Stimulated activated CD4-positive, alpha-beta T cell treated with anti-CD3 and anti-CD28 coated beads, TNF-alpha, amount 100 ng/mL, for 4 hours (primary cell): Measurements from ENCODE around the gene HBQ1.
"Not testable (repeated sequence)": the region's sequence is repeated elsewhere in the genome, so short reads cannot be mapped to it uniquely, and the experiment has no call there.

Experiments
- DNase-seq, 3 experiments: peaks; one replicate each; pipeline ENCODE4 v3.0.0-alpha.2; 2020; ENCODE audit warnings: low read depth in 3 of 3

The HBQ1 gene

DNA sequence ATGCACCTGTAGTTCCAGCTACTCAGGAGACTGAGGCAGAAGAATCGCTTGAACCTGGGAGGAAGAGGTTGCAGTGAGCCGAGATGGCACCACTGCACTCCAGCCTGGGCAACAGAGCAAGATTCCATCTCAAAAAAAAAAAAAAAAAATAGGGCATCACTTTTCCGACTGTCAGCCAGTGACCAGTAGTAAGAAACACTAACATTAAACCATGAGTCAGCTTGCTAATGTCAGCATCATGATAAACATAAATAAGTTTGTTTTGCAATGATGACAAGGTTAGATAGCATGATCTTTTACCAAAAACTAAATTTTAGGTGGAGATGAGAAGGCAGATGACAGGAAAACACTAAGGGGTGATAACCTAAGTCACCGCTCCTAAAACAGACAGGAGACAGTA is 29.1 kb downstream of the HBQ1 start:
- DNase-seq, result not testable (repeated sequence)

DNA sequence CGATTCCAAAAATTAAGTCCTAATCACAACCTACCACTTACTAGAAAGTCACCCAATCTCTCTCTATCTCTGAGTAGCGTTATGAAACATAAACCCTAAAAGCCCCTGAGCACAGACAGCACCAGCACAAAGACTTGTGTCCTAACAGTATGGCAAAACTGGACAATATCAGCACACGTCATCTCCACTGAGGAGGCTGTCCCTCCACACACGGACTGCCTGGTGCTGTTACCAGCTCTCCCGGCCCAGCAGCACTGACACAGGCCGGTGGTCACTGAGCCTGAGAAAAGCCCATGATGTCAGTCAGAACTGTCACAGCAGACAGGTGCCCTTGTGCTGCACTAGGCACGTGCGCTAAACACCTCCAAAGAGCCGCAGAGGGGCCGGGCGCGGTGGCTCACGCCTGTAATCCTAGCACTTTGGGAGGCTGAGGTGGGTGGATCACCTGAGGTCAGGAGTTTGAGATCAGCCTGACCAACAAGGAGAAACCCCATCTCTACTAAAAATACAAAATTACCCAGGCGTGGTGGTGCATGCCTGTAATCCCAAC is 31.4 kb downstream of the HBQ1 start:
- DNase-seq, result not testable (repeated sequence)

DNA sequence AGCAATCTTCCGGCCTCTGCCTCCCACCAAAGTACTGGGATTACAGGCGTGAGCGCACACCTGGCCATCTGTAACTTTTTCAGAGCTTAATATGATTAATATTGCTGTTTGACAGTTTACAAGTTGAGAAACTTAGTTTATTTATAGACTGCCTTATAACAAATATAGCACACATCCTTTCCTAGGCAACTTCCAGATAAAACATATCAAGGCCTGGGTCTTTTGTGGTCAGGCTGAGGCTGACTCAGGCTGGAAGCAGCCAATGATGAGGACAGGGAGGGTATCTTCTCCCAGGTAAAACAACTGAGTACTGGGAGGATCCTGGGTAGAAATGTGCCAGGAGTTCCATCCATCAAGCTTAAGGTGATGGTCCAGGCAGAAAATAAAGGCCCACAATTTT is 32.7 kb downstream of the HBQ1 start:
- DNase-seq, result no peak

DNA sequence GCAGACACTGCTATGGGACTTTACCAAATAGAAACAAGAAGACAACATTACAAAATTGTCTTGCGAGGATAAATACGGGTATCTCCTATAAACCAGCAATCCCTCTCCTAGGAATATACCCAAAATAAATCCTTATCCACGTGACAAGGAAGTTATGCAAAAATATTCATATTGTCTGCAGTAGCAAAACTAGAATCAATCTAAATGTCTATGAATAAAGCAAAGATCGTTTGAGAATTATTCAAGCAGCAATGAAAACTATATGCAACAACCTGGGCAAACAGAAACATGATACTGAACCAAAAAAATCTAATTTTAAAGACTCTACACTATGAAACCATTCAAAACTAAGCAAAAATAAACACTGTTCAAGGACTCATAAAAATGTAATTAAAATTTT is 39.8 kb downstream of the HBQ1 start:
- no peak for DNase-seq

DNA sequence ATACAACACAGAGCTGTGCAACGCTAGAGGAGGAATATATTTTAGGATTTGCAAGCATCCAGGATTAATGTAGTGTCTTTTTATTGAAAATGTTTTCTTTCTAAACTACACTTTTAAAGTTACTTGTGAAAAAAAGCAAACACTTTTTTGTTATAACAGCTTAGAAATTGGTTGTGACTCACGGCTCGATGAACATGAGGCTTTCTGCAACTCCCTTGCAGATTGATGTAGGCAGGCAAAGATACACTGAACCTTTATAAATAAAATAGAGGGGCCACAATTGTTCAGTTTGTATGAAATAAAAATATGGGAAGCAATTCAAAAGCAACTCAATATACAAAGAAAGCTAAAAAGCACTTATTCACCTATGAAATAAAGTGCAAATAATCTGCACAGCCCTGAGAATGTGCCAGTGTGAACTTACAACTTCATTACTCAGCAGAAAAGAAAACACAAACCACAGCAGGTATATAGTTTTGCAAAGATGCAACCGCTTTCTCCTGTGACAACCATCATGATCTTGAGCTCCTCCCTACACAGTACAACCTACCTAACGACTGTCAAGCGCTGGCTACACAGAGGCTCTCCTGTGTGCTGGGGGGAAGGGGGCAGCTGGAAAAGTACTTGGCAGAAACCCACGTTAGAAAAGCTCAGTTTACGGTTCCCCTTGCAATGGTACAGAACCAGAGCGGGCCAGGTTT is 48.0 kb downstream of the HBQ1 start:
- no peak for DNase-seq

DNA sequence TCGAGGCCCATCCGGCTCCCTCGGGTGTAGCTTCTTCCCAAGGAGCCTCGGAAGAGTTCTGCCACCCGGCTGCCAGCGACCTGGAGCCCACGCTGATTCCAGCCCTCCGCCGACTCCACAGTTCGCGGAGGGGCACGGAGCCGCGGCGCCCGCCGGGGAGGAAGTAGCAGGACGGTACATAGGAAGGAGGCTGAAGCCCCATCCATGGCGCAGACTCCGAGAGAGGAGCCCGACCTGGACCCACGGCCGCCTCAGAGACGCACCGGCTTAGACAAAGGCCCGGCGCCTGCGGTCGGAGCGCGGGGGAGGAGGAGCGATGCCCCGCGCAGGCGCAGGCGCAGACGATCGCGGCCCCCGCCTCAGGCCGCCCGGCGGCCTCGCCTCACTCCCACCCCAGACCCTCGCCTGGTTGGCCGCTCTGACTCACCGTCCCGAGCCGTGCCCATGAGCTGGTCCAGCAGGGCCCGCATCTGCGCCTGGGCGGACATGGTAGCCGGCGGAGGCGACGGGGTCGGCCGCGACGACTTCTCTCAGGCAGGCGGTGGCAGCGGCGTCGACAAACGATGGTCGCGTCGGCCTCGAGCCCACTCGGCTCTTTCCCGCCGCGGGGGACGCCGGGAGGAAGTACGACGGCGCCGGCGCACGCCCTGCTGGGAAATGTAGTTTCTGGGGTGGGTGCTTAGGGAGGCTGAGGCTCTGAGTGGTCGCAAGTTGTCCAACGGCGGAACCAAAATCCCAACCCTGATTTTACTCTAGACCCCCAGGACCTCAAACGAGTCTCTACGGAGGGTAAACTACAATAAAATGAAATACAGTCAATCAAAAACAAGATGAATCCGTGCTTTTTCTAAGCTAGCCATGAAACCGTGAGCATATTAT is 48.8 kb downstream of the HBQ1 start, which contains the start of gene LUC7L:
Gene LUC7L, minus strand, starts transcription at position 598 of the 879 bp plus-strand sequence. Its CDS starts 110 bp downstream, at position 488.
- DNase-seq, result peak; percentile 74 to 81 (median 79)

DNA sequence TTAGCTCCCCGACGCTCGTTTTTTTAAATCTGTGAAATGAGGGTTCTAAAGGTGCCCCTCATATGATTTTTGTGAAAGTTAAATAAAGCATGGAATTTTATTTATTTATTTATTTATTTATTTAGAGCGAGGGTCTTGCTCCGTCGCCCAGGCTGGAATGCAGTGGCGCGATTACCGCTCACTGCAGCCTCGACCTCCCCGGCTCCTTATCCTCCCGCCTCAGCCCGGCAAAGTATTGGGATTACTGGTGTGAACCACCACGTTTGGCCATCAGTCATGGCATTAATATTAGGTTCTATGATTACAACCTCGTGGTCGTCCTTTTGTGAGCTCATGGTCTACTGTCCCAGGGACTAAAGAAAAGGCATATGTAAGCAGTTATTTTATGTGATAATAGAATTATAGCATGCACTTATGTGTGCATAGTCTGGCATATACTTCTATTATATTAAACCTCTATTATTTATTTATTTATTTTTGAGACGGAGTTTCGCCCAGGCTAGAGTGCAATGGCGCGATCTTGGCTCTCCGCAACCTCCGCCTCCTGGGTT is 49.5 kb downstream of the HBQ1 start:
- DNase-seq, result no peak

DNA sequence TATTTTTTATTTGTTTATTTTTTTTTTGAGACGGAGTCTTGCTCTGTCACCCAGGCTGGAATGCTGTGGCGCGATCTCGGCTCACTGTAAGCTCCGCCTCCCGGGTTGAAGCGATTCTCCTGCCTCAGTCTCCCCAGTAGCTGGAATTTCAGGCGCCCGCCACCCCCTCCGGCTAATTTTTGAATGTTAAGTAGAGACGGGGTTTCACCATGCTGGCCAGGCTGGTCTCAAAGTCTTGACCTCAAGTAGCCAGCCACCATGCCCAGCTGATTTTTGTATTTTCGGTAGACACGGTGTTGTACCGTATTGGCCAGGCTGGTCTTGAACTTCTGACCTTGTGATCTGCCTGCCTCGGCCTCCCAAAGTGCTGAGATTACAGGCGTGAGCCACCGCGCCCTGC is 50.1 kb downstream of the HBQ1 start:
- DNase-seq, result not testable (repeated sequence)
